Ecto neural progenitor cell (in vitro differentiated cells): ENCODE results near the gene GLRX5.
A peak's percentile ranks its signal among the peaks of the same experiment; 100 is the strongest.

Source experiments
- DNase-seq: peaks from one replicate; pipeline ENCODE4 v3.0.0-alpha.2; 2018; ENCODE audit warnings: low spot score

The GLRX5 gene

DNA sequence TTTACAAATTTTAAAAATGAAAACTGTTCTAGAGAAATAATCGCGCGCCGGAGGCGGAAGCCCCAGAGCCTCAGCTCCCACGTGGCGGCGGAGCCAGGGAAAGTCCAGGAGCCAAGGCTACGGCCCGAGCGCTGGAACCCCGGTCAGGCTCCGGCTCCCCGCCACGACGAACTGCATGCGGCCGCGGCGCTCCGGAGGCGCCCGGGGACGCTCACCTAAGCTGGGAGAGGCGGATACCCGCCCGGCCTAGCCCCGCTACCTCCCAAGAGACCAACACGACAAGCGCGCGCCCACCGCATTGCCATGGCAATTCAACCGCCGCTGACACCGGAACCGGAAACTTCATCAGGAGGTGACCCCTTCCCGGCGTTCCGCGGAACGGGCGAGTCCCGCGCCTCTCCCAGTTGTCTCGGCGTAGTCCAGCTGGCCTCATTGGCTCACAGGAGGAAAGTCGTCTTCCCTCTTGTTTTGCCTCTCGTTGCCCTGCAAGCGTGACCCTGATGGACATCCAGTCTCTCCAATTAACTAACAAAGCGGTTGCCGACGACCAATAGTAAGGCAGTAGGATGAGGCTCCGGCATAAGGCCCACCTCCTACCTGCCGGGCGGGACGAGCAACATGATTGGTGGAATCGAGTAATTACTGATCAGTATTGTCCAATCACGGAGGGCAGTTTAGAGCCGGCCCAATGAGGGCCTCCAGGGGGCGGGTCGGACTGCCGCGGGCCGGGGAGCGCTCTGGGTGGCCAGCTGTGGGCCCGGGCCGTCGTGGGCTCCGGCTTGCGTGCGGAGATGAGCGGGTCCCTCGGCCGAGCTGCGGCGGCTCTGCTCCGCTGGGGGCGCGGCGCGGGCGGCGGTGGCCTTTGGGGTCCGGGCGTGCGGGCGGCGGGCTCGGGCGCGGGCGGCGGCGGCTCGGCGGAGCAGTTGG lies at the start of gene GLRX5:
Gene GLRX5 (plus strand): TSS at position 752 of the 927 bp plus-strand sequence. CDS start 40 bp downstream, at position 792.
- peak; percentile 98 for DNase-seq

DNA sequence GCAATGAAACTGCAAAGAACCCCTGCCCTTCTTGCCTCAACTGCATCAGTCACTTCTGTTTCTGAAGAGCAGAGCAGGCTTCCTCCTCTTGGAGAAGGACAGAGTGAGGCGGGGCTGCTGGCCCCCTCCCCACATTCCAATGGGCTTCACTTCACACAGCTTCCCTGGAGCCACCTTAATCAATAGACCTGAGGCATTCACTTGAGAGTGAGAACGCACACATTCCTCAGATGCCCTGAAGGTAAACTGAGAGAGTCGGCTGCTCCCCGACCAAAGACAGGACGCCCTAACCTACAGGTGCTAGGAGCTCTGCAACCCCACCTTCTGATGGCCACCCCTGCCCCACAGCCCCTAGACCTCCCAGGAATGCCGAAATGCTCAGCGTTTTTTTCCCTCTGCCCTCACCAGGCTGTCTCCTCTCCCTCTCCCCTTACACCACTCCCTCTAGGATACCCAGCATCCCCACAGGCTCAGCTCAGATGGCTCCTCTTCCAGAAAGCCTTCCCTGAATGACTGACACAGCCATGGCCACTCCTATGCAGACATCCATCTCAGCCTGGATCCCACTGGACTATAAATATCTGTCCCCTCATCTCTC lies 49.5 kb upstream of the GLRX5 start:
- DNase-seq, result no peak

DNA sequence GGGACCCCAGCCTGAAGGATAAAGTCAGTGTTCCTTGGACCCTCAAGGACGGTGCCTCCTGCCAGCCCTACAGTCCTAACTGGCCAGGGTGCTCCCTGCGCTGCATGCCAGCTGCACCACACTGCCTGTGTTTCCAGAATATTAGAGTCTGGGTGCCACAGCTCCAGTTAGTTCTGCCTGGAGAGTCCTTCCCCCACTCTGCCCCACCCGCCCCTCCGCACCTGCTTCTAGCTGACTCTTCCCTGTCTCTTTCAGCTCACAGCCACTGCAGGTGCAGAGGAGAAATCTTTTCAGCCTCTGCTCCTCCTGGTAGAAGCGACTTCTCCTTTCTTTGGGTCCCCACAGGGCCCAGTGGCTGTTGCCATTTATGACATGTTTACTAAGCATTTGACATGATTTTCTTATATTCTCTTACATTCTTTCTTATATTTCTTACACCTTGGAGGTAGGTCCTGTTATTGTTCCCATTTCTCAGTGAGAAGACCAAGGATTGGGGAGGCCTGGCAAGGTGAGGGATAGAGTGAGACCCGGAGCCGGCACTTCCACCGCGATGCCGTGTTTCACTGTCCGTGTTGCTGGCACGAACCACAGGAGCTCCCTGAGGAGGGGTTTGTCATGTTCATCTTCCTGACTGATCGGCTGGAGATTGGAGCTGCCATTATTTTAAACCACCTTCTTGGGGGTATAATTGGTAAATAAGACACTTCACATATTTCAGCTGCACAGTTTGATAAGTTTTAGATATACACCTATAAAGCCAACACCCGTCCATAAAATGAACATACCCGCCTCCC lies 47.8 kb upstream of the GLRX5 start:
- no peak for DNase-seq

DNA sequence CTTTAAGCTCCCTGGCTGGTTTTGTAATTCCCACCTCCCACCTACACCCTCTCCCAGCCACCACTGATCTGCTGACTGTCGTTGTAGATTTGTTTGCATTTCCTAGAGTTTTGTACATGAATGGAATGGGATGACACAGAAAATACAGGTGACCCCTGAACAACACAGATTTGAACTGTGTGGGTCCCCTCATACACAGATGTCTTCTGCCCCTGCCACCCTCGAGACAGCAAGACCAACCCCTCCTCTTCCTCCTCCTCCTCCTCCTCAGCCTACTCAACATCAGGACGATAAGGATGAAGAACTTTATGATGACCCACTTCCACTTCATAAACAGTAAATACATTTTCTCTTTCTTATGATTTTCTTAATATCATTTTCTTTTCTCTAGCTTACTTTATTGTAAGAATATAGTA lies 47.2 kb upstream of the GLRX5 start:
- no peak for DNase-seq

DNA sequence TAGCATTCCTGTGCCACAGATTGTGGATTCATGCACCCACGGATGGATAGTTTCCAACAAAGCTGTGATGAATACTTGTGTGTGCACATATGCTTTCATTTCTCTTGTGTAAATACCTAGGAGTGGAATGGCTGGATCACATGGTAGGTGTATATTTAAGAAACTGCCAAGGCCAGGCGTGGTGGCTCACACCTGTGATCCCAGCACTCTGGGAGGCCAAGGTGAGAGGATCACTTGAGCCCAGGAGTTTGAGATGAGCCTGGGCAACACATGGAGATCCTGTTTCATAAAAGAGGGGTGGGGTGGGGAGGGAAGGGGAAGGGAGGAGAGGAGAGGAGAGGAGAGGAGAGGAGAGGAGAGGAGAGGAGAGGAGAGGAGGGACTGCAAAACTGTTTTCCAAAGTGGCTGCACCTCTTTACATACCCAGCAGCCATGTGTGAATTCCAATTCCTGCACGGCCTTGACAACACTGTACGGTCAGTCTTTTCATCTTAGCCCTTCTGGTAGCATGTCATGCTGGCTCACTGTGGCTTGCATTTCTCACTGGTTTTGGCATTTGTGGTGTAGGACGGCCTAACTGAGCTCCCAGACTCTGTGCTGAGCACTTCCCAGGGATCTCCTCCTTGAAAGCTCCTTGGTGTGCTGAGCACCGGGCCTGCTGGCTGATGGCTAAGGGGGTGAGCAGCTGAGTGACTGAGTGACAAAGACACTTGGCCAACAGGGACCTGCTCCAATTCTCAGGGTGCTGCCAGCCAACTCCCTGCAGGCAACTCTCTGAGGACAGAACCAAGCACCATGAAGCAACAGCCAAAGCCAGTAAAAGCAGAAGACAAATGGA lies 46.3 kb upstream of the GLRX5 start:
- no peak for DNase-seq

DNA sequence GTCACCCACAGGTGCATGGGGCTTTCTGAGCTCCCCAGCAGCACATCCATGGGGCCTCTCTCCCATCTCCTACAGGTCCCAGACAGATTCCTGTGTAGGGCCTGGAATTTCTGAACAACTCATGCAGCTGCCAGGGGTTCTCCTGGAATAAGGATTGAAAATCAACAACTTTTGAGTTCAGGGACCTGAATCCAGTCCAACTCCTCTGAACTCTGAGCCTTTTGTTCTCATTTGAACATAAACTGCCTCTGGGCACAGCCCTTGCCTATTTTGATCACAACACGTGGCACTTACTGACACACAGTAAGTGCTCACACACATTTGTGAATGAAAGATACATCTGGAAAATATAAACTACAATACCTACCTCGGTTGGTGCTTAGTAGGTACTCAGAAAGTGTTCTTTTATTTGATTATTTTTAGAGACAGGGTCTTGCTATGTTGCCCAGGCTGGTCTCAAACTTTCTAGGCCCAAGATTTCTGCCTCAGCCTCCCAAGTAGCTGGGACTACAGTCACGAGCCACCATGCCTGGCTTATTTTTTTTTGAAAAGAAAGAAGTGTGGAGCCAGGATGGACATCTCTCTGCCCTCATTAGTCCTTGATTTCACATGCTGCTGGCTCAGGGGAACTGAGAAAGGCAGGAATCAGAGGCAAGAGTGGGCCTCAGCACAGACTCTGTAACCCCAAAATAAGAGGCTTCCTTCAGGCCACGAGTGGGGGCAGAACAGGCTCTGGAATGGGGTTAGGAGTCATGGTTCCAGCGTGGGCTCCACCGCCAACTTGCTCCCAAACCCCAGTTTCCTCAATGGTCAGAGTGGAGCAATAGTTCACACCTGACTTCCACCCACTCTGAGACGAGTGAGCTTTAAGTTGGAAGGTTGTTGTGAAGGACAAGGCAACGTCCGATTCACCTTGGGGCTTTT lies 45.4 kb upstream of the GLRX5 start:
- no peak for DNase-seq

DNA sequence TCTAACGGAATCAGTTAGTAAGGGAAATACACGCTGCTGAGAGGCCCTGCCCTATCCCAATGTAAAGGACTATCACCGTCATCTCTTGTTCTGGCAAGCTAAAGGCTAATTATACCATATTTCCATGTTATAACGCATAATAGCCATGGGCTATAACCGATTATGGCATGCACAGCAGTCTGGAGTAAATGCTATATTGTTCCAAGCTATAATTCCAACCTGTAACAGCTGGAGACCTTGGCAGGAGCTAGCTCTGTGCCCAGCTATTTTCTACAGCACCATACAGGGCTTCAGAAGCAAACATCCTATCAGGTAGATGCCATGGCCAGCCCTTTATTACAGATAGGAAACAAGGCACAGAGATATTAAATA lies 44.7 kb upstream of the GLRX5 start:
- no peak for DNase-seq

DNA sequence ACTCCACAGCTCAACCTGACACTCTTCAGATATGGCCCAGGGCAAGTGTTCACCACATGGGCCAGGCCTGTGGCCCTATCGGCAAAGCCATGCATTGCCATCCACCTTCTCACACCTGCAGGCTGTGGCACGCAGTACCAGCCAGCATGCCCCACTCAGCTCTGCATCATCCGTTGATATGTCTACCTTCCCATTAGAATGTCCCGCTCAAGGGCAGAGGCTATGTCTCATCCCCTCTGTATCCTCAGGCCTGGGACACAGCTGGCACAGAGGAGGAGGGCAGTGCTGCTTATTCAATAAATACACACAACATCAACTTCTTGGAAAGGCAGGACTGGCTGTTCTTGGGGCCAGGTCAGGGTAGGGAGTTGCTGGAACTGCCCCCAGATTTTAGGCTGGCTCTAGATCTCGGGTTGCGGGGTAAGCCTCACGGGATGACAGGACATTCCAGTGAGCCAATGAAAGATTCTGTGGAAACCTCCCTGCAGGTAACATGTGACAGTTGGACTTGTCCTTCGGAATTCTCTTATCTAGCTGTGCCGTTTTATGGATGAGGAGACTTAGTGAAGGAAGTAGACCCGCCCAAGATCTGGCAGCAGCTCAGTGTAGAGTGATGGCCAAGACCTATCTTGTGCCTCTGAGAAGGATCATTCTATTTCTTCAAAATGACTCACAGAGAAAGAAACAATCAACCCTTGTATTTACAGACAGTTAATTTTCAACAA lies 44.0 kb upstream of the GLRX5 start:
- no peak for DNase-seq

DNA sequence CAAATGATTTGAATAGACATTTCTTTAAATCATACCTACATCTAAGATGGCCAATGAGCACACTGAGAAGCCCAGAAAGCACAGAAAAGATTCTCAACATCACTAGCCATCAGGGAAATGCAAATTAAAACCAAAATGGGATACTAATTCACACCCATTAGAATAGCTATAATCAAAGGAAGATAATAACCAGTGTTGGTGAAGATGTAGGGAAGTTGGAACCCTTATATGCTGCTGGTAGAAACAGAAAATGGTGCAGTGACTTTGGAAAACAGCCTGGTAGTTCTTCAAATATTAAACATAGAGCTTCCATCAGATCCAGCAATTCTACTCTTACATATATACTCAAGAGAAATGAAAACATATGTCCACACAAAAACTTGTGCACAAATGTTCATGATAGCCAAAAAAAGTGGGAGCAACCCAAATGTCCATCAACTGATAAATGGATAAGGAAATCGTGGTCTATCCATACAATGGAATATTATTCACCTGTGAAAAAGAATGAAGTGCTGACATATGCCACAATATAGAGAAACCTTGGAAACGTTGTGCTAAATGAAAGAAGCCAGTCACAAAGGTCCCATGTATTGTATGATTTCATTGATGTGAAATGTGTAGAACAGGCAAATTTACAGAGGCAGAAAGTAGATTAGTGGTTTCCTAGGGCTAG lies 42.8 kb upstream of the GLRX5 start:
- DNase-seq, result no peak

DNA sequence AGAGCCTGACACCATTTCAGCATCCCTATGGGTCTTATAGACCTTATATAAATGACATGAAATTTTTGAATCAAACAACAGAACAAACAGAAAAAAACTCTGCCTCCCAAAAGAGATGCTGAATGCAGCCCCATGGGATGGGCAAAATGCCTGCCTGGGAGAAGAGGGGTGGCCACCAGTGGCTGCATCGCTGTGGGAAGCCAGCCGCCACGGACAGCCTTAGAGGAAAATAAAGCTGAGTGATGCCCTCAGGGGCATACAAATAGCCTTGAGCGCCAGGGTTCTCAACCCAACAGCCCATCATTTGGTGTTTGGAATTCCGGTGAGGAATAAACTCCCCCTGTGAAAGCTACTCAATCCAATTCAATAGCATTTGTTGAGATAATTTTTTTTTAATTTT lies 41.3 kb upstream of the GLRX5 start:
- DNase-seq, result no peak

DNA sequence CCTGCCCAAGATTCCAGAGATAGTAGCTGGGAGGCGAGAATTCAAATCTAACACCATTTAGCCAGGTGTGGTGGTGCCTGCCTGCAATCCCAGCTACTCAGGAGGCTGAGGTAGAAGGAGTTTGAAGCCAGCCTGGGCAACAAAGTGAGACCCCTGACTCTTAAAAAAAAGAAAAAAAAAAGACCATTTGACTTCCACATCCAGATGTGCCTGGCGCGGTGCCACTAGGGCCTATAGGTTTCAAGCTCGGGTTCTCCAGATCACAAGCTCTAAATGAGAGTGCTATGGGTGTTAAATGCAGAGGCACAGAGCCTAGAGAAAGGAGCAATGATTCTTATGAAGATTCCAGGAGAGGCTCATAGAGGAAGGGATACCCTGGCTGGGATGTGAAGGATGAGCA lies 40.9 kb upstream of the GLRX5 start:
- no peak for DNase-seq

DNA sequence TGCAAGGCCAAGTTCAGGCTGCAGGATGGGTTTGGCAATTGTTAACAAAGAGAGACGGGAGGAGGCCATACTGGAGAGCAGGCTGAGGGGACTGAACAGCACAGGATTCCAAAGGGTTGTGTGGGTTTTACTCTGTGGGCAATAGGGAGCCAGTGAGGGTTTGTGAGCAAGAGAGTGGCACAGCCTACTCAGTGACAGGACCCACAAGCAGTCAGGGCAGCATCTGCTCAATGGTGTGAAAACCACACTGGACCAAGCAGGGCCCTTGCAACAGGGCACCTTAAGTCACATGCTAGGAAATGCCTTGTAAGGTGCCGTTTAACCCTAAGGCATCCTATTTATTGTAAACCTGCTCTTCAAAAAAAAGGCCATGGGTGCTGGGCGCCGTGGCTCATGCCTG lies 40.4 kb upstream of the GLRX5 start:
- no peak for DNase-seq

DNA sequence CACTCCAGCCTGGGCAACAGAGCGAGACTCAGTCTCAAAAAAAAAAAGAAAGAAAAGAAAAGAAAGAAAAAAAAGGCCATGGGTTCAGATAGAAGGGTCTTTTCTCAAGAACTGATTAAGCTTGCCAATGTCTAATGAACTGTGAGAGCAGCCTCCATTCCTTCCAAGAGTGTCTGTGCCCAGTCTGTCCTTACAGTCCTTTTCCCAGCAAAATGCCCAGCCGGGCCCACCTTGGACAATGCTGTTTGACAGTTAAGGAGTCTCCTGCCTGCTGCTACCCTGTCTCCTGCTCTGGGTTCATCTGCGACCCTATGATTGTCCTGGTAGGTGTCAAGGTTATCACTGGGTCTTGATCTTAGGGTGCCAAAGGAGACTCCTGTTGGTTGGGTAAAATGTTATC lies 39.8 kb upstream of the GLRX5 start:
- no peak for DNase-seq

DNA sequence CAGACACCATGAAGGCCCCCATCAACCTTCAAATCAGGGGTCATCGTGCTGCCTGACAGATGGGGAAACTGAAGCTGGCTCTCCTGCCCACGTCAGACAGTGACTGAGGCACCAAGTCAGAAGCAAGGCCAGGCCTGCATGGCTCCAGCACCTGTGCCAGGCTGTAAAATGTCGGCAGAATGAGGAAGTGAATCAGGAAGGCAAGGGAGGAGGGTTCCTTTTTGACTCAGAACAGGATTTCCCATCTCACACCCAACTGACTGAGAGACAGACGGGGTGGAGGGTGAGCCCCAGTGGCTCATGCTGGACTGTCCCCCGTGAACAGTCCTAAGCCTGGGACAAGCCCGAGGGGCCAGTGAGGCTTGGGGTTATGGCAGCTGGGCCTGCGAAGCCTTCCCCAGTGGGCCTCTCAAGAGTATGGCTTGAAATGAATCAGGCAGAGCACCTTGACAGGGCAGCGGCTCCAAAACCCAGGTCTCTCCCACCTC lies 39.3 kb upstream of the GLRX5 start:
- DNase-seq, result no peak

DNA sequence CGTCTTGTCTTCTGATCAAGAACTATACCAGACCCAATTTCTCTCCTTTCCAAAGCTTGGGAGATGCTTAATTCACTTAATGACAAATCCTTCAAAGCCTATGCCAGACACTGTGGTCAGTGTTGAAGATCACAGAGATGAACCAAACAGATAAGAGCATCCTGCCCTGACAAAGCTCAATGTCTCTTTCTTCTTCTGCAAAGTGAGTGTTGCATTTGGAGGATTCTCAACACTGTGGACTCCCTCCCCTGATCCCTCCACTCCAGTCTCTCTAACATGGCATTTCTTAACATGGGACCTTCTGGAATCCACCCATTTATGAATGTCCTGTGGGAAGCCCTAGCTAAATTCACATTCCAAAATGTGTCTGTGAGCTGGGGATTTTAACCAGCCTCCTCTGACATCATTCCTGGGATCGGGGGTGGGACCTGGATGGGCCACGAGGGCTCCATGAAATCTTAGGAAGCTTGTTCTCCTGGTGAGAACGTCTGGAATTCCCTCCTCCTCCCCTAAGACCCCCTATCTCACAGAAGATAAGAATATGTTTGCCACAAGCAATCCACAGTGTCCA lies 38.7 kb upstream of the GLRX5 start:
- no peak for DNase-seq

DNA sequence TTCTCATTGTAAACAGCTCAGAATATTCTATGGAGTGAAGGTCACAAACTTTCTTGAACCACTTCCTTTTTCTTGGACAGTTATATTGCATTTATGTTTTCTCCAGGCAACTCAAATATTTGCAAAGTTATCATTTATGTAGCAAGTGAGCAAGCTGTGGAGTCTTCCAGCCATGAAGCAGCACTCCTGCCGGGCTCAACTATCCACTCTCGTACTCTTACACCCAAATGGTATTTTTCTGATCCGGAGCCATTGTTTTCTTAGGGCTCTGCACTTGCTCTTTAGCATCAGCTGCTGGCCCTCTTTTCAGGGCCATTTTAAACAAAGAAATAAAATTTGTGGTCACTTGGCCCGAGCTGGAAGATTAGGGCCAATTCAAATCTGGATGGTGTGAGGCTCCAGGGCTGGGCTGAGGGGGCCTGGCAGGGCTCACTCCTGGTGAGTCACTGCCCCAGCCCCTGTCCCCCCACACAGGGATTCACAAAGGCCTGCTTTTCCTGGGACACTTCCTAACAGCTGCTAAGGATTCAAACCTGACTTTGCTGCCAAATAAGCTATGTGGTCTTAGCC lies 38.1 kb upstream of the GLRX5 start:
- DNase-seq, result no peak

DNA sequence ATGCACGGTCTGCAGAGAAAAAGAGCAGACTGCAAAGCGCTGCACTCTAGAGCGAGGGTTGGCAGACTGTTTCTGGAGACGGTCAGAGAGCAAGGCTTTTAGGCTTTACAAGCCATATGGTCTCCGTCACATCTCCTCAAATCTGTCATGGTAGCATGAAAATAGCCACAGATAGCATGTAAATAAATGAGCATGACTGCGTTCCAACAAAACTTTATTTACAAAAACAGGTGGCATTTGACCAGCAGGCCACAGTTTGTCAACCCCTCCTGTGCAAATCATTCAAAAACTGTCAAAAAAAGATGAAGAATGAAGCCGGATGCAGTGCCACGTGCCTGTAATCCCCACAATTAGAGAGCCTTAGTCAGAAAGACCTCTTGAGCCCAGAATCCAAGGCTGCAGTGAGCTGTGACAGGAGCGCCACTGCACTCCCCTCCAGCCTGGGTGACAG lies 37.3 kb upstream of the GLRX5 start:
- no peak for DNase-seq

DNA sequence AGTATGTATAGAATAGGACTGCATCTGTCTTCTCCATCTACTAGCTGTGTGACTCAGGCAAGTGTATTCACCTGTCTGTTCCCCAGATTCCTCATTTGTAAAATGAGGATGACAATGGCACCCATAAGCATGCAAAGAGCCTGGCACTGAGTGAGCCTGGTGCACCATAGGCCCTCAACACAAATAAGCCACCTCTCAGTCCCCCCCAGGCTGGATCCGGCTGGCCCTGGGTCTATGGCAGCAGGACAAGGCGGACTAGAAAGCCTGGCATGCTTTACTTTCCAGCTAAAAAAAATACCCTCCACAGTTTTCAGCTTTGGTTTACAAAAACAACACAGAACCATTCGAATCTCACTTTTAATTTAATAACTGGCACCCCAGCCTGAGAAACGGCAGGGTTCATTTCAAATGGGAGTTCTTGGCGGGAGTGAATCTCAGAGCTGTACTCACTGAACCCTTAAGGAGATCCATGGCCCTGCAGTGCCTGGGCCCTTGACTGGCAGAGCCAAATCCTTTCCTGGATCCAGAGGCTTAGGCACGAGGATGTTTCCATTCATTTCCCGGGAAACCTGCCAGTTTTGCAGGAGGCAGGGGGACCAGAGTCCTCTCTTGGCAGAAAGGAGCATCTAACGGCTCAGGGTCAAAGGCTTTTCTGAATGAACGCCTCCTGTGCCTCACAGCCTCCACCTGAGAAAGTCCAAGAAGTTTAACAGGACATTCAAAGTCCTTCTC lies 36.1 kb upstream of the GLRX5 start:
- DNase-seq, result no peak
